ENCODE measurements around the gene ING3.
A peak's percentile ranks its signal among the peaks of the same experiment; 100 is the strongest.
"Not testable (repeated sequence)": the region's sequence is repeated elsewhere in the genome, so short reads cannot be mapped to it uniquely, and the experiment has no call there.

Gene ING3

GRCh38 chr7:120951826-120952225, 1.2 kb downstream of the ING3 start:
- peak; percentile 18 for DNase-seq

- peak; percentile 51 for DNase-seq
These were observed 5.1 kb downstream of the ING3 start for GRCh38 chr7:120955577-120956149.

- no peak for DNase-seq
These were observed 9.4 kb downstream of the ING3 start for GRCh38 chr7:120959929-120960484.

- DNase-seq: no peak
These were observed 10.1 kb downstream of the ING3 start for GRCh38 chr7:120960714-120961113.

- DNase-seq: no peak
These were observed 11.1 kb downstream of the ING3 start for GRCh38 chr7:120961638-120962173.

- no peak for DNase-seq
These were observed 13.5 kb downstream of the ING3 start for GRCh38 chr7:120964088-120964487.

- DNase-seq: no peak
These were observed 16.4 kb downstream of the ING3 start for GRCh38 chr7:120966961-120967360.

- no peak for DNase-seq
These were observed 23.3 kb downstream of the ING3 start for GRCh38 chr7:120973849-120974248.

- peak; percentile 12 for DNase-seq
These were observed 29.4 kb downstream of the ING3 start for GRCh38 chr7:120979765-120980499.

GRCh38 chr7:120981117-120981516, 30.5 kb downstream of the ING3 start:
- no peak for DNase-seq

GRCh38 chr7:120981888-120982615, 31.5 kb downstream of the ING3 start:
- peak; percentile 56 for DNase-seq

GRCh38 chr7:120983592-120983991, 33.0 kb downstream of the ING3 start:
- not testable (repeated sequence) for DNase-seq

GRCh38 chr7:120984406-120984805, 33.8 kb downstream of the ING3 start:
- no peak for DNase-seq

- no peak for DNase-seq
These were observed 34.7 kb downstream of the ING3 start for GRCh38 chr7:120985130-120985758.

GRCh38 chr7:120985839-120986238, 35.3 kb downstream of the ING3 start:
- no peak for DNase-seq

- no peak for DNase-seq
These were observed 36.1 kb downstream of the ING3 start for GRCh38 chr7:120986650-120987049.

GRCh38 chr7:120987280-120987679, 36.7 kb downstream of the ING3 start:
- DNase-seq: no peak

- DNase-seq: peak; percentile 91
These were observed 37.4 kb downstream of the ING3 start for GRCh38 chr7:120987683-120988590.

- DNase-seq: peak; percentile 35
These were observed 38.1 kb downstream of the ING3 start, which contains the start of gene CPED1 for GRCh38 chr7:120988591-120989256. CPED1 (plus strand) TSS chr7:120988711; CDS start chr7:120989622, 911 bp downstream.

- no peak for DNase-seq
These were observed 39.0 kb downstream of the ING3 start for GRCh38 chr7:120989257-120990220.
